Neural cell (in vitro differentiated cells): ENCODE measurements around the gene PSMA2.

Experiments used
- EP300 ChIP-seq: fragments of 450-650 bp; conservative IDR thresholded peaks from 2 replicates; pipeline ENCODE4 v1.6.1; 2014; ENCODE audit warnings: antibody characterized with exemption, mild to moderate bottlenecking, moderate library complexity; ENCODE audit not compliant: poor library complexity, severe bottlenecking
- EZH2 ChIP-seq: fragments of 200-600, 300-800 bp; shearing (Covaris generic), sonication (generic); IDR thresholded peaks from 2 replicates; pipeline ENCODE4 v1.6.1; 2014; ENCODE audit warnings: antibody characterized with exemption, low read length, borderline replicate concordance, mild to moderate bottlenecking; ENCODE audit not compliant: insufficient read depth, poor library complexity, severe bottlenecking
- POLR2AphosphoS5 ChIP-seq: IDR thresholded peaks from 2 replicates; pipeline ENCODE4 v1.6.1; 2012
- TF ChIP-seq, protein P1 (sequence below): IDR thresholded peaks from 2 replicates; pipeline ENCODE4 v1.6.1; 2012; ENCODE audit warnings: borderline replicate concordance
- TF ChIP-seq, protein P2 (sequence below): fragments of 450-650 bp; IDR thresholded peaks from 2 replicates; pipeline ENCODE4 v1.5.1; 2014; ENCODE audit warnings: antibody characterized with exemption, mild to moderate bottlenecking, moderate library complexity; ENCODE audit not compliant: poor library complexity, severe bottlenecking

DNA sequence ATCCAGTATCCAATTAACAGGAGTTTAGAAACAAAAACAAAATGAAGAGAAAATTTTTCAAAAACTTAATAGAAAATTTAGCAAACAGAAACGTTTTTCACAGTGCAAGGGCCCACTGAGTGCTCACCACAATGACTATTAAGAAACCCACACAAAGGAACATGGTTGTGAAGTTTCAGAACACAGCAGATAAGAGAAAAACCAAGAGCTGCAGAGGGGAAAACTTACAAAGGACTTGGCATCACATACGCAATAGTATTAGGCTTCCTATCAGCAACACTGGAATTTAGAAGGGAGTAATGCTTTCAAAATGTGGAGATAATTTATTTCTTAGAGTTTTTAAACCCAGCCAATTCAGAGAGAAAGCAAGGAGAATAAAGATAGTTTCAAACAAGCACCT, 18.4 kb downstream of the PSMA2 start:
- TF ChIP-seq, protein P1, sequence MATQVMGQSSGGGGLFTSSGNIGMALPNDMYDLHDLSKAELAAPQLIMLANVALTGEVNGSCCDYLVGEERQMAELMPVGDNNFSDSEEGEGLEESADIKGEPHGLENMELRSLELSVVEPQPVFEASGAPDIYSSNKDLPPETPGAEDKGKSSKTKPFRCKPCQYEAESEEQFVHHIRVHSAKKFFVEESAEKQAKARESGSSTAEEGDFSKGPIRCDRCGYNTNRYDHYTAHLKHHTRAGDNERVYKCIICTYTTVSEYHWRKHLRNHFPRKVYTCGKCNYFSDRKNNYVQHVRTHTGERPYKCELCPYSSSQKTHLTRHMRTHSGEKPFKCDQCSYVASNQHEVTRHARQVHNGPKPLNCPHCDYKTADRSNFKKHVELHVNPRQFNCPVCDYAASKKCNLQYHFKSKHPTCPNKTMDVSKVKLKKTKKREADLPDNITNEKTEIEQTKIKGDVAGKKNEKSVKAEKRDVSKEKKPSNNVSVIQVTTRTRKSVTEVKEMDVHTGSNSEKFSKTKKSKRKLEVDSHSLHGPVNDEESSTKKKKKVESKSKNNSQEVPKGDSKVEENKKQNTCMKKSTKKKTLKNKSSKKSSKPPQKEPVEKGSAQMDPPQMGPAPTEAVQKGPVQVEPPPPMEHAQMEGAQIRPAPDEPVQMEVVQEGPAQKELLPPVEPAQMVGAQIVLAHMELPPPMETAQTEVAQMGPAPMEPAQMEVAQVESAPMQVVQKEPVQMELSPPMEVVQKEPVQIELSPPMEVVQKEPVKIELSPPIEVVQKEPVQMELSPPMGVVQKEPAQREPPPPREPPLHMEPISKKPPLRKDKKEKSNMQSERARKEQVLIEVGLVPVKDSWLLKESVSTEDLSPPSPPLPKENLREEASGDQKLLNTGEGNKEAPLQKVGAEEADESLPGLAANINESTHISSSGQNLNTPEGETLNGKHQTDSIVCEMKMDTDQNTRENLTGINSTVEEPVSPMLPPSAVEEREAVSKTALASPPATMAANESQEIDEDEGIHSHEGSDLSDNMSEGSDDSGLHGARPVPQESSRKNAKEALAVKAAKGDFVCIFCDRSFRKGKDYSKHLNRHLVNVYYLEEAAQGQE = no peak
- TF ChIP-seq, protein P2, sequence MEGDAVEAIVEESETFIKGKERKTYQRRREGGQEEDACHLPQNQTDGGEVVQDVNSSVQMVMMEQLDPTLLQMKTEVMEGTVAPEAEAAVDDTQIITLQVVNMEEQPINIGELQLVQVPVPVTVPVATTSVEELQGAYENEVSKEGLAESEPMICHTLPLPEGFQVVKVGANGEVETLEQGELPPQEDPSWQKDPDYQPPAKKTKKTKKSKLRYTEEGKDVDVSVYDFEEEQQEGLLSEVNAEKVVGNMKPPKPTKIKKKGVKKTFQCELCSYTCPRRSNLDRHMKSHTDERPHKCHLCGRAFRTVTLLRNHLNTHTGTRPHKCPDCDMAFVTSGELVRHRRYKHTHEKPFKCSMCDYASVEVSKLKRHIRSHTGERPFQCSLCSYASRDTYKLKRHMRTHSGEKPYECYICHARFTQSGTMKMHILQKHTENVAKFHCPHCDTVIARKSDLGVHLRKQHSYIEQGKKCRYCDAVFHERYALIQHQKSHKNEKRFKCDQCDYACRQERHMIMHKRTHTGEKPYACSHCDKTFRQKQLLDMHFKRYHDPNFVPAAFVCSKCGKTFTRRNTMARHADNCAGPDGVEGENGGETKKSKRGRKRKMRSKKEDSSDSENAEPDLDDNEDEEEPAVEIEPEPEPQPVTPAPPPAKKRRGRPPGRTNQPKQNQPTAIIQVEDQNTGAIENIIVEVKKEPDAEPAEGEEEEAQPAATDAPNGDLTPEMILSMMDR = no peak
- TF ChIP-seq POLR2AphosphoS5 (no peak), EZH2 (no peak), EP300 (no peak)
